Glutamatergic neuron (in vitro differentiated cells): ENCODE results near the gene WFDC1. TPM values are rescaled to one million over a fixed set of nuclear protein-coding genes. Genes with fewer than 3 reads are reported as not detected.
"Not testable (repeated sequence)": the region's sequence is repeated elsewhere in the genome, so short reads cannot be mapped to it uniquely, and the experiment has no call there.

Source experiments
- DNase-seq: peaks from one replicate; pipeline ENCODE4 v3.0.0; 2022
- H3K27ac Mint-ChIP-seq: one replicate; pipeline ENCODE4 v1.8.0; 2020; ENCODE audit warnings: mild to moderate bottlenecking, mixed read lengths, inconsistent platforms; ENCODE audit not compliant: unreplicated experiment
- H3K27me3 Mint-ChIP-seq: one replicate; pipeline ENCODE4 v1.8.0; 2020; ENCODE audit warnings: mild to moderate bottlenecking, moderate library complexity, mixed read lengths, inconsistent platforms; ENCODE audit not compliant: unreplicated experiment
- H3K36me3 Mint-ChIP-seq: one replicate; pipeline ENCODE4 v1.8.0; 2020; ENCODE audit warnings: mild to moderate bottlenecking, mixed read lengths, inconsistent platforms; ENCODE audit not compliant: unreplicated experiment
- H3K4me1 Mint-ChIP-seq: one replicate; pipeline ENCODE4 v1.8.0; 2020; ENCODE audit warnings: mild to moderate bottlenecking, low read depth, mixed read lengths, inconsistent platforms; ENCODE audit not compliant: unreplicated experiment
- H3K4me3 Mint-ChIP-seq: one replicate; pipeline ENCODE4 v1.8.0; 2020; ENCODE audit warnings: mild to moderate bottlenecking, mixed read lengths, inconsistent platforms; ENCODE audit not compliant: unreplicated experiment
- H3K9me3 Mint-ChIP-seq: one replicate; pipeline ENCODE4 v1.8.0; 2020; ENCODE audit warnings: mild to moderate bottlenecking, moderate library complexity, mixed read lengths, inconsistent platforms; ENCODE audit not compliant: unreplicated experiment
- CTCF ChIP-seq: fragments of 200-600 bp; sonication (generic); IDR thresholded peaks from one replicate; pipeline ENCODE4 v1.5.0; 2021; ENCODE audit not compliant: partially characterized antibody, unreplicated experiment
- total RNA-seq: library from RNA; stranded (reverse); fragmentation: NEBNext Ultra II Directional; extraction: Animal tissue kit (Norgen Biotek cat#: 25700); gene quantifications from one replicate; pipeline ENCODE4 v1.2.1, GENCODE V29; 2021; ENCODE audit not compliant: unreplicated experiment

Gene WFDC1
- total RNA-seq, 1 donor from 2014 or later = 0.93 TPM

GRCh38 chr16:84339766-84340165 is 45.1 kb downstream of the WFDC1 start:
- no peak for TF ChIP-seq CTCF
- peak overlapping the region; percentile 58 for H3K4me3 Mint-ChIP-seq
- H3K27me3 Mint-ChIP-seq = peaks cover 13% of the 10 kb centered on the region
- no peak for DNase-seq
- H3K27ac Mint-ChIP-seq = peak overlapping the region; percentile 95
- H3K9me3 Mint-ChIP-seq = peaks cover 25% of the 10 kb centered on the region
- peaks cover 13% of the 10 kb centered on the region for H3K4me1 Mint-ChIP-seq
- H3K36me3 Mint-ChIP-seq = peaks cover 21% of the 10 kb centered on the region

- Mint-ChIP-seq H3K4me3 (no peak overlapping the region), H3K27me3 (peaks cover 13% of the 10 kb centered on the region)
- TF ChIP-seq CTCF = no peak
Measured at GRCh38 chr16:84340325-84341040, 45.8 kb downstream of the WFDC1 start.

GRCh38 chr16:84341528-84342295 is 47.0 kb downstream of the WFDC1 start:
- peaks cover 13% of the 10 kb centered on the region for H3K27me3 Mint-ChIP-seq
- DNase-seq = no peak
- no peak overlapping the region for H3K4me3 Mint-ChIP-seq
- peaks cover 9% of the 10 kb centered on the region for H3K36me3 Mint-ChIP-seq
- H3K9me3 Mint-ChIP-seq = peaks cover 18% of the 10 kb centered on the region
- no peak for TF ChIP-seq CTCF
- H3K27ac Mint-ChIP-seq = no peak overlapping the region
- peaks cover 13% of the 10 kb centered on the region for H3K4me1 Mint-ChIP-seq

More at GRCh38 chr16:84340325-84341040, 45.8 kb downstream of the WFDC1 start:
- Mint-ChIP-seq H3K27ac (no peak overlapping the region), H3K36me3 (peaks cover 14% of the 10 kb centered on the region), H3K9me3 (peaks cover 23% of the 10 kb centered on the region), H3K4me1 (peaks cover 13% of the 10 kb centered on the region)
- DNase-seq = no peak

- not testable (repeated sequence) for H3K4me3 Mint-ChIP-seq, H3K36me3 Mint-ChIP-seq, DNase-seq, H3K27me3 Mint-ChIP-seq, H3K27ac Mint-ChIP-seq
- Mint-ChIP-seq H3K4me1 (peaks cover 10% of the 10 kb centered on the region), H3K9me3 (peaks cover 12% of the 10 kb centered on the region)
Measured at GRCh38 chr16:84343800-84344199, 49.1 kb downstream of the WFDC1 start.

GRCh38 chr16:84344781-84345180 is 50.1 kb downstream of the WFDC1 start:
- no peak for TF ChIP-seq CTCF
- no peak for DNase-seq
- Mint-ChIP-seq H3K4me3 (no peak overlapping the region), H3K27ac (no peak overlapping the region), H3K27me3 (peaks cover 1% of the 10 kb centered on the region), H3K36me3 (no peaks in the 10 kb centered on the region), H3K9me3 (peaks cover 3% of the 10 kb centered on the region), H3K4me1 (peaks cover 5% of the 10 kb centered on the region)
